NCI-H1417 treated with DMSO at 0.1 percent for 48 hours (cell line): Measurements from ENCODE around the gene PKIG.
"Not testable (repeated sequence)": the region's sequence is repeated elsewhere in the genome, so short reads cannot be mapped to it uniquely, and the experiment has no call there.

Experiments used
- DNase-seq: peaks from one replicate; lab custom pipeline; 2025; lab: John Stamatoyannopoulos, UW

PKIG gene

DNA sequence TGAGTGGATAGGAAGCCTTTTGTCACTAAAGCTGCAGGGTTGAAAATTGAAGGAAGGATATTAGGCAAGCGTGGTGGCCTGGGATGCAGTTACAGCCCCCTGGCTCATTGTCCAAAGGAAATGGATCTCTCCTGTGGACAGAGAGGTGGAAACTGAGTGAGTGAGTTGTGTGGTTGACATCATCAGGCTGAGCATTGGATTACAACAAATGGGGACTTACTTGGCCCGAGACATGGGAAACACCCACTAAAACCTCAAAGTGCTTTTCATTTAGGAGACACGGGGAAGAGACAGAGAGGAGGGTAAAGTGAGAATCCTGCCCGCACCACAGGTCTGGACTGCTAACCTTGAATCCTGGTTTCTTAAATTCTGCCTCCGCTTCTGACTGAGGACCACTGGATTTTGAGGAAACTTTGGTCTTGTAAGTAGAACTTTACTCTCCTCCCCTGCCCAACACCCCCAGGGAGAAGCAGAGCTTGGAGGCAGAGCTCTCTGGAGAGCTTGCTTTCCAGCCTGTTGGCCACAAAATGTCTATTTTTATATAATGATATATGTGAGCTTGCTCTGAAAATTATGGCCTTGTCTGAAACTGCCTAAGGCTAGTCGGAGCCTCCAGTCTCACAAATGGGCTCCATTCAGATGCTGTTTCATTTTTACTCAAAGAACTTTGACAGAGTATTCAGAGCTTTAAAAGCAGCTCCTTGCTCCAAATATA, at the start of gene PKIG:
PKIG (plus strand) TSS at position 269 of the 715 bp plus-strand sequence. CDS start 31,978 bp downstream, outside the sequence.
- DNase-seq = no peak

GRCh38 chr20:44532981-44533331, 49.4 kb upstream of the PKIG start:
- DNase-seq = no peak

GRCh38 chr20:44533928-44534327, 48.5 kb upstream of the PKIG start:
- no peak for DNase-seq

GRCh38 chr20:44536175-44536574, 46.2 kb upstream of the PKIG start:
- DNase-seq = no peak

DNA sequence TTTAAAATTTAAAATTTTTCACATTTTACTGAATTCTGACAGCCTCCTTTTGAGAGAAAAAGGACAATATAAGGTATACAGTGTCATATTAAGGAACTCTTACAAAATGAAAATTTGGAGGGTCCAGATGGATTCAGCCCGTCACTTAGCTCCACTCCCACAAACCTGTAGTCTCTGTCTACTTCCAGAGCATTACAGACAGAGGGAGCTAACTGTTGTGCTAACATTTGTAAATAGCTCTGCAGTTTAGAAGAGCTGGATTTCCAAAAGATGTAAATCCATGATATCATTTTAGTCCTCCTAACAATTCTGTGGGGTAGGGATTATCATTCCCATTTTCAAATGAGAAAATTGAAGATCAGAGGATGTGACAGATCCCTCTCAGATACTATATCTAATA, 44.4 kb upstream of the PKIG start:
- no peak for DNase-seq

DNA sequence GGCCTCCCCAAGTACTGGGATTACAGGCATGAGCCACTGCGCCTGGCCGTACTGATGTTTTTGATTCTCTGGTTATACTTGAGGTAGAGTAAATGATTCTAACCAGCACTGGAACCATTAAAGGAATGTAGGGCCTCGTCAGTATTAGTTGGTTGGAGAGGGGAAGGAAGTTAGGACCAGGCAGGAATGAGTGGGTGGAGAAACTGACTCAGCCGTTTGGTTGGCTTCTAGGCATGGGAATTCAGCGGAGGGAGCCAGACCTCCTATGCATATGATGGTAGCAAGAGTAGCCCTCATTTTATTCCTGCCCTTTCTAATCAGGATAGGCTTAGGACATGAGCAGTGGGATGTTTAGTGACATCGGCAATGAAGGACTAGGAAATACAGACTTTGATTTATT, 41.5 kb upstream of the PKIG start:
- no peak for DNase-seq

DNA sequence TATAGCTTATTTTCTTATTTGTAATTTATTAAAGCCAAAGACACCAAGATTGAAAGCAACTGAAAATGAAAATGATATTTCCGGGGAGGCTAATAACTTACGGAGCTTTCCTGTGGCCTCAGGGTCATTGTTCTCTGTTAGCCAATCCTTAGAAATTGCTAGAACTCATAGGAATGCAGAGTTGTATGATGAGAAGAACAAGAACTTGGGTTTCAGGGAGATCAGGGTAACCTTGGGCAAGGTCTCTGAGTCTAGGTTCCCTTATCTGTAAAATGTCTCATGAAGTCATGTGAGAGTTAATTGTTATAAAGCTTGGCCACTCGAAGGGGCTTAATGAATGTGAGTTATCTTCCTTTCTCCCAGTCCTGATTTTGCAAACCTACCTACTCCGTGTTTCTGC, 40.4 kb upstream of the PKIG start:
- DNase-seq = no peak

- DNase-seq = no peak
Measured at GRCh38 chr20:44542890-44543289, 39.5 kb upstream of the PKIG start.

DNA sequence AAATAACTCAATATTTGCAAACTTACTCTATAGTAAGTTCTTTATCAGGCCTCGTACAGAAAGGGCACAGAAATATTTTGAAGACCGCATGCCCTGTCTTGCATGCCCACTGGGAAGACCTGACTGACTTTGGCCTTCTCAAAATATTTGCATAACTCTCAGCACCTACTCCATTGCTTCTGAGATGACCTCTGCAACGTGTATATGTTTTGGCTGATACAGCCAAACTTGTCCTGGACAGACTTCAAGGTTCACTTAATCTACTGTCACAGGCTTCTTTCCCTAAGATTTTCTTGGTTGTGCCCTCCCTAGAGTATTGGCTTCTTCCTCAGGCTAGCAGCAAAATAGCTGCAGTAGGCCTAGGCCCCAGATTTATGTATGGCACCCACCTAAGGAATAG, 39.0 kb upstream of the PKIG start:
- no peak for DNase-seq

GRCh38 chr20:44544263-44544662, 38.1 kb upstream of the PKIG start:
- DNase-seq = no peak

DNA sequence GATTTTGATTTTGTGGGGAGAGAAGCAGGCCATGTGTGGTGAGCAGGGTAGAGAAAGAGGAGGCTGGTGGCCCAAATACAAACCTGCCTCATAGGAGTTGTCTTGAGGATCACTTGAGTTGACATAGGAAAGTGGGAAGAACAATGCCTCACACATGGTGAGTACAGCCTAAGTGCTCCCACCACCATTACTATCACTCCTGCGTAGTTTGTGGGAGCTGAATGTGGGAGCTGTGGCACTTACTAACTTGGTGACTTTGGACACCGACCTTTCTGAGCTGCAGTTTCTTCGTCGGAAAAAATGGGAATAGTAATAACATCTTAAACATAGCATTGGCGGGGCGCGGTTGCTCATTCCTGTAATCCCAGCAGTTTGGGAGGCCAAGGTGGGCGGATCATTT, 35.0 kb upstream of the PKIG start:
- no peak for DNase-seq

DNA sequence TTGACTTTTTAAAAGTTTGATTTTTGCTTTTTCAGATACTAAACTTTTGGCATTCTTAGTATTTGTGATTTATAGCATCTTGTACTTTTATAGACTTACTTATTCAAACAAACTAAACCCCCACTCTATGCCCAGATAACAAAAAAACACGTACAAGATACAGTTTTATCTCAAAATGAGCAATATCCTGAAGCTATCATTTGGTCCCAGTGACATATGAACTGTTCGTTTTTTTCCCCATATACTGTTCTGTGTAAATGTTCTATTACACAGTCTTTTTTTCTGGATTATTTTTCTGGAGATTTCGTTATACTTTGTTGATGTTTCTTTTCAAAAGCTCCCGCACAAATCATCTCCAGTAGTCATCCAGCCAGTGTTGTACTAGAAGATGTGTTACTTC, 33.3 kb upstream of the PKIG start:
- no peak for DNase-seq

GRCh38 chr20:44552050-44552449, 30.3 kb upstream of the PKIG start:
- no peak for DNase-seq

DNA sequence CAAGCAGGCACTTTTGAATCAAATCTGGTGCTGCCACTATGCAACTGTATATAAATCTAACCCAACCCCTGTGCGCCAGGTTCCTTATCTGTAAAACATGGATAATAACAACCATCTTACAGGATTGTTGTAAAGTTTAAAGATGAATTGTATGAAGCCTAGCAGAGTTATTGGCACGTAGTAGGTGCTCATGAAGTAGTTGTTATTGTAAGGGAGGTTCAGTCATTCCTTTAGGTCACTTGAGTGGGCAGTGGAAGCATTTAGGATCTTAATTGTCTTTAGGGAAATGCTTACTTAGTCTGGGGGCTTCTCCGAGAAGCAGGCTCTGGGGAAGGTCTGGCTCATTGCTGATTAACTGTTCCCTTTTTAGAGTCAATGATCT, 29.8 kb upstream of the PKIG start:
- no peak for DNase-seq

GRCh38 chr20:44552950-44553908, 29.1 kb upstream of the PKIG start:
- DNase-seq = no peak

DNA sequence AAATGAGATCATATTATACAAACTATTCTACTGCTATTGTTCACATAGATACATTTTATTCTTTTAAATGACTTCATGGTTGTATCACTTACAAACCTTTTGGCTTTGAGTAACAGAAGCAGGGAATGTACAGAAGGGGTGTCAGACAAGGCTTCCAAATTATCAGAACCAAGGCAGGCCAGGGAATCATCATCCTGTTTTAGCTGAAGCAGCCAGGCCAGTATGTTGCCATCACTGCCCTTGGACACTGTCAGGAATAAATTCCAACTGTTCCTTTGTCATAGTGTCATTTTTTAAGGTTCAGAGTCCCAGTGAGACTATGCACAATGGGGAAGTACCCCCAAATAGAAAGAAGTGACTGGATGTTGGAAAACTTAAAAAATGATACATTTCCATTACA, 23.1 kb upstream of the PKIG start:
- DNase-seq = no peak

DNA sequence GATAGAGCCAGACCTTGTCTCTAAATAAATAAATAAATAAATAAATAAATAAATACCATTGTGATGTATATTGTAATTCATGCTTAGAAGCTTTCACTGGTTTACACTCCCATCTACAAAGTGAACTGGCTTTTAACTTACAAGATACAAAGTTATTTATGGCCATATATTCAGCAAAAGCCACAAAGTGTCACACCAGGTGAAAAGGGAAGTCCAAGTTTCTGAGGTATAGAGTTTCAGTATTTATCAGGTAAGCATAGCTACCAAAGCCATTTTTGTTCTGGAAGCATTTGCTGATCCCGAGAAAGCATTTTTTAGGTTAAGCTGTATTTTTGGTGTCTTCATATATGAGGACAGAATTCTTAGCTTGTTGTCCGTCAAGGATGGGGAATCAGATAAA, 22.1 kb upstream of the PKIG start:
- DNase-seq = no peak

DNA sequence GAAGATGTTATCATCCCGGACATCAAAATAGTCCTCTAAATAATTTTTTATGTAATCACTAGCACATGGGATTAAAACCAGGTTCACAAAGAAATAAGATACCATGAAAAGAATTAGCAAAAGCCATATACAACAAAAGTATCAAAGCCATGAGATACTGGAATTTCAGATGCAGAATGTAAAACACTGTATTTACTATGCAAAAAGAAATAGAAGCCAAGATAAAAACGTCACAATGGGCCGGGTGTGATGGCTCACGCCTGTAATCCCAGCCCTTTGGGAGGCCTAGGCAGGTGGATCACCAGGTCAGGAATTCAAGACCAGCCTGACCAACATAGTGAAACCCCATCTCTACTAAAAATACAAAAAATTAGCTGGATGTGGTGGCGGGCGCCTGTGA, 21.6 kb upstream of the PKIG start:
- DNase-seq = not testable (repeated sequence)

GRCh38 chr20:44561876-44562275, 20.5 kb upstream of the PKIG start:
- no peak for DNase-seq

DNA sequence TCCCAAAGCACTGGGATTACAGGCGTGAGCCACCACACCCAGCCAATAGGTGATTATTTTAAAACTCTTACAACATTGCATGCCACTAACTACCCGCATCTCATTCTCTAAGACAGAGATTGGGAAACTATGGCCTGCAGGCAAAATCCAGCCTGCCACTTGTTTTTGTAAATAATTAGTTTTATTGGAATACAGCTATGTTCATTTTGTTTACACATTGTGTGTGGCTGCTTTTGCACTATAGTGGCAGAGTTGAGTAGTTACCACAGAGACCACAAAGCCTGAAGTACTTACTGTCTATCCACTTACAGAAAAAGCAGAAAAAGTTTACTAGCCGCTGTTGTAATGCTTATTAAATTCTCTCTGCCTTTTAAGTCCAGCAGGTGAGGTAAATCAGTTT, 16.4 kb upstream of the PKIG start:
- no peak for DNase-seq

DNA sequence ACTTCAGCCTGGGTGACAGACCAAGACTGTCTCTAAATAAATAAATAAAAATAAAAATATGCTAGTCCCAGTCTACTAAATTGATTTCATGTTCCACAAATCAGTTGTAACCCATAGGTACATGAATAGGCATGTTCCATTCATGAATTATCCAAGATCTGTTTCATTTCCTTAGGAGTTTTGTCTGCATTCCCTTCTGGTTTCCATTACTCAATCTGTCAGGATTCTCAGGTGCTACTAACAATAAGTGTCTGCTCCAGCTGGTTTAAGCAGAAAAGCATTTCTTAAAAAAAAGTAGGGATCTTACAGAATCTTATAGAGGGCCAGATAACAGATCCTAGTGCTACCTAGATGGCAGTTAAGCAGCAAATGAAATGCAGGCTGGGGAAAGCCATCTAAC, 15.6 kb upstream of the PKIG start:
- no peak for DNase-seq

- DNase-seq = no peak
Measured at GRCh38 chr20:44570367-44570766, 12.0 kb upstream of the PKIG start.

- DNase-seq = no peak
Measured at GRCh38 chr20:44571362-44571988, 10.9 kb upstream of the PKIG start.
